OCI-LY7 (cell line): ENCODE results near the gene CDKAL1.

Source experiments
- EZH2phosphoT487 ChIP-seq: fragments of 200-600 bp; sonication (generic); IDR thresholded peaks from 2 replicates; pipeline ENCODE4 v1.6.1; 2018; ENCODE audit warnings: low read depth, borderline replicate concordance, mild to moderate bottlenecking, mixed run types, antibody characterized with exemption, low read length, moderate library complexity, mixed read lengths
- TF ChIP-seq, protein P1 (sequence below): fragments of 200-600 bp; sonication (generic); conservative IDR thresholded peaks from 2 replicates; pipeline ENCODE4 v1.5.1; 2014; ENCODE audit warnings: mild to moderate bottlenecking, antibody characterized with exemption, low read length, moderate library complexity, mixed read lengths

DNA sequence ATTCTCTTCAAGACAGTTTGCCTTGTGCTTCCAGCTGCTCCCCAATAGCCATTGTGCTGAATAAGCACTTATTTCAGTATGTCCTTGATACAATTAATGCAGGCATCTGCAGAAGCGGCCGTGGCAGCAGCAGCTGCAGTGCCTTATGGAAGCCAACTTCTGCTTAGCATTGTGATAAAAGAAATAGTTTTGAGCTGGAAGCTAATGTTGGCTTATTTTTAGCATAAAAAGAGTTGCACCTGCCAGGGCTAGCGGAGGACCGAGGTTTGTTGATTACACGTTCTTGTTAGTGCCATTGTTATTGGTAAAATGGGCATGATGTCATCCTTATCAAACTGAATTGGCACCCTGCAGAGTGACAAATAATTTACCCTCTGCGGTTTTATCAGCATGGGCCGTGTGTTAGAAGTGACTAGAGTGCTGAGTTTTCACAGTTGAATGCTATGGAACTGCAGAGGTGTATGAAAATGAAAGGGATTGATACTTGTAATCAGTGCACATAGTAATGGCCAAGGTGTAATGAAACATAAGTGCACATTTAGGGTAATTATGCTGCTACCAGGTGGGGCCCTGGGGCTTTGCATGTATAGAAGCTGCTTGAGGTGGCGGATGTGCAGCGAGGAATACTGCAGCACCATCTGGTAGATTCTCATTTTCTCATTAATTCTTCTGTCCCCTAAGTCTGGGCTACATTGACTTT, 334.3 kb downstream of the CDKAL1 start:
- TF ChIP-seq, protein P1, sequence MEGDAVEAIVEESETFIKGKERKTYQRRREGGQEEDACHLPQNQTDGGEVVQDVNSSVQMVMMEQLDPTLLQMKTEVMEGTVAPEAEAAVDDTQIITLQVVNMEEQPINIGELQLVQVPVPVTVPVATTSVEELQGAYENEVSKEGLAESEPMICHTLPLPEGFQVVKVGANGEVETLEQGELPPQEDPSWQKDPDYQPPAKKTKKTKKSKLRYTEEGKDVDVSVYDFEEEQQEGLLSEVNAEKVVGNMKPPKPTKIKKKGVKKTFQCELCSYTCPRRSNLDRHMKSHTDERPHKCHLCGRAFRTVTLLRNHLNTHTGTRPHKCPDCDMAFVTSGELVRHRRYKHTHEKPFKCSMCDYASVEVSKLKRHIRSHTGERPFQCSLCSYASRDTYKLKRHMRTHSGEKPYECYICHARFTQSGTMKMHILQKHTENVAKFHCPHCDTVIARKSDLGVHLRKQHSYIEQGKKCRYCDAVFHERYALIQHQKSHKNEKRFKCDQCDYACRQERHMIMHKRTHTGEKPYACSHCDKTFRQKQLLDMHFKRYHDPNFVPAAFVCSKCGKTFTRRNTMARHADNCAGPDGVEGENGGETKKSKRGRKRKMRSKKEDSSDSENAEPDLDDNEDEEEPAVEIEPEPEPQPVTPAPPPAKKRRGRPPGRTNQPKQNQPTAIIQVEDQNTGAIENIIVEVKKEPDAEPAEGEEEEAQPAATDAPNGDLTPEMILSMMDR, result no peak
- TF ChIP-seq EZH2phosphoT487, result no peak
